ENCODE results near the gene DACT2.
"Not testable (repeated sequence)": the region's sequence is repeated elsewhere in the genome, so short reads cannot be mapped to it uniquely, and the experiment has no call there.

The DACT2 gene

GRCh38 chr6:168318579-168319278, 848 bp downstream of the DACT2 start:
- DNase-seq: no peak

- no peak for DNase-seq
Observed at GRCh38 chr6:168318090-168318489, 1.5 kb downstream of the DACT2 start.

GRCh38 chr6:168315596-168315995, 4.0 kb downstream of the DACT2 start:
- no peak for DNase-seq

- no peak for DNase-seq
Observed at GRCh38 chr6:168314948-168315347, 4.6 kb downstream of the DACT2 start.

- no peak for DNase-seq
Observed at GRCh38 chr6:168314021-168314420, 5.6 kb downstream of the DACT2 start.

- DNase-seq: no peak
Observed at GRCh38 chr6:168313431-168314011, 6.1 kb downstream of the DACT2 start.

GRCh38 chr6:168312125-168312507, 7.5 kb downstream of the DACT2 start:
- not testable (repeated sequence) for DNase-seq

- DNase-seq: no peak
Observed at GRCh38 chr6:168311410-168312124, 8.0 kb downstream of the DACT2 start.

GRCh38 chr6:168310945-168311344, 8.6 kb downstream of the DACT2 start:
- no peak for DNase-seq

GRCh38 chr6:168310403-168310802, 9.2 kb downstream of the DACT2 start:
- DNase-seq: no peak

GRCh38 chr6:168309997-168310396, 9.6 kb downstream of the DACT2 start:
- DNase-seq: no peak

GRCh38 chr6:168309183-168309582, 10.4 kb downstream of the DACT2 start:
- DNase-seq: no peak

GRCh38 chr6:168308390-168309144, 11.0 kb downstream of the DACT2 start:
- no peak for DNase-seq

GRCh38 chr6:168307695-168308021, 11.9 kb downstream of the DACT2 start:
- DNase-seq: no peak

- no peak for DNase-seq
Observed at GRCh38 chr6:168307015-168307694, 12.4 kb downstream of the DACT2 start.

- no peak for DNase-seq
Observed at GRCh38 chr6:168305863-168306262, 13.7 kb downstream of the DACT2 start.

- DNase-seq: no peak
Observed at GRCh38 chr6:168305096-168305749, 14.4 kb downstream of the DACT2 start.

- DNase-seq: no peak
Observed at GRCh38 chr6:168304752-168305015, 14.9 kb downstream of the DACT2 start.

GRCh38 chr6:168303982-168304751, 15.4 kb downstream of the DACT2 start:
- no peak for DNase-seq

- DNase-seq: no peak
Observed at GRCh38 chr6:168302534-168302933, 17.0 kb downstream of the DACT2 start.

GRCh38 chr6:168301648-168302398, 17.8 kb downstream of the DACT2 start:
- DNase-seq: no peak

All from KG1 (cell line).